Retinal pigment epithelial cell (primary cell): Measurements from ENCODE around the gene DCTPP1.
"Not testable (repeated sequence)": the region's sequence is repeated elsewhere in the genome, so short reads cannot be mapped to it uniquely, and the experiment has no call there.

ENCODE experiments used
- DNase-seq: peaks from one replicate; pipeline ENCODE4 v3.0.0-alpha.2; 2010; ENCODE audit warnings: low read depth
- H3K4me3 ChIP-seq: 2 replicates; pipeline ENCODE4 v1.5.1; 2011; ENCODE audit warnings: mild to moderate bottlenecking, low read length, control low read depth, moderate library complexity
- CTCF ChIP-seq: conservative IDR thresholded peaks from 2 replicates; pipeline ENCODE4 v1.5.1; 2011; ENCODE audit warnings: low read depth, low read length, control low read depth, inconsistent platforms

Gene DCTPP1

GRCh38 chr16:30397776-30398660 lies 31.8 kb downstream of the DCTPP1 start:
- H3K4me3 ChIP-seq: no peak overlapping the region
- DNase-seq: no peak
- TF ChIP-seq CTCF: no peak

GRCh38 chr16:30397056-30397455 lies 32.8 kb downstream of the DCTPP1 start:
- no peak for TF ChIP-seq CTCF
- no peak for DNase-seq
- no peak overlapping the region for H3K4me3 ChIP-seq

GRCh38 chr16:30396627-30397026 lies 33.2 kb downstream of the DCTPP1 start:
- not testable (repeated sequence) for DNase-seq, H3K4me3 ChIP-seq

GRCh38 chr16:30395992-30396585 lies 33.7 kb downstream of the DCTPP1 start:
- peak overlapping the region; percentile 77 for H3K4me3 ChIP-seq
- DNase-seq: no peak
- TF ChIP-seq CTCF: no peak

DNA sequence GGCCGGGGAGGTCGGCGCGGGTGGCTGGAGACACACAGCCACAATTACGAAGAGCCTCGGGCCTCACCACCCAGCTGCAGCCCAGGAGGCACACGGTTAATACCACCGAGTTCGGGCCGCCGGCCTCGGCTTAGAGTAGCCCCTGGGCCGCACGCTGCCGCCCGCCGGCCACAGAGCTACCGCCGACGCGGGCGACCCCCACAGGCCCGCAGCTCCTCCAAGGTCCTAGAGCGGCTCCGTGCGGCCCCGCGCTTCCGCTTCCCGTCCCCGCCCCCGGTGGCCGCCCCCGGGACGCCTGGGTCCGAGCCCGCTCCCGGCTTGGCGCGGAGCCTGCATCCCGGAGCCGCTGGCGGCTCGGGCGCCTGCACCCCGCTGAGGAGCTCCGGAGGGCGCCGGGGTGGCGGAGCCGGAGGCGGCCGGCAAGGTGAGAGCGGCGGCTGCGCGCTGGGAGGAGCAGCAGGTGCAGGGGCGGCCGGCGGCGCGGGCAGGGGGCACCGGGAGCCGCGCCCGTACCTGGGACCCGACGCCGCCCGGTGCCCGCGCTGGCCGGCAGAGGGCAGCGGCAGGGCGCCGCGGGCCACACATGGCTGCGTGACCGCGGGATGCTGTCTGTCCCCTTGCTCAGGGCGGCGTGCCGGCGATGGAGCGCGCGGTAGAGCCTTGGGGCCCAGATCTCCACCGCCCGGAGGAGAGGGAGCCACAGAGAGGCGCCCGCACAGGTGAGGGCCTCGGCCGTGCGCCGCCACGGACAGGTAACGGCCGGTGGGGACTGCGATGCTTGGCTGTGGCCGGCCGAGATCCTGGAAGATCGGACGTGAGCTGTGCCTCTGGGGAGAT lies 34.5 kb downstream of the DCTPP1 start, which contains the start of gene ZNF48:
ZNF48 (plus strand) TSS at position 266 of the 837 bp plus-strand sequence; CDS start at position 641, 375 bp downstream.
- TF ChIP-seq CTCF: no peak
- peak; percentile 69 for DNase-seq
- H3K4me3 ChIP-seq: peak within 1 kb of the TSS; percentile 77

DNA sequence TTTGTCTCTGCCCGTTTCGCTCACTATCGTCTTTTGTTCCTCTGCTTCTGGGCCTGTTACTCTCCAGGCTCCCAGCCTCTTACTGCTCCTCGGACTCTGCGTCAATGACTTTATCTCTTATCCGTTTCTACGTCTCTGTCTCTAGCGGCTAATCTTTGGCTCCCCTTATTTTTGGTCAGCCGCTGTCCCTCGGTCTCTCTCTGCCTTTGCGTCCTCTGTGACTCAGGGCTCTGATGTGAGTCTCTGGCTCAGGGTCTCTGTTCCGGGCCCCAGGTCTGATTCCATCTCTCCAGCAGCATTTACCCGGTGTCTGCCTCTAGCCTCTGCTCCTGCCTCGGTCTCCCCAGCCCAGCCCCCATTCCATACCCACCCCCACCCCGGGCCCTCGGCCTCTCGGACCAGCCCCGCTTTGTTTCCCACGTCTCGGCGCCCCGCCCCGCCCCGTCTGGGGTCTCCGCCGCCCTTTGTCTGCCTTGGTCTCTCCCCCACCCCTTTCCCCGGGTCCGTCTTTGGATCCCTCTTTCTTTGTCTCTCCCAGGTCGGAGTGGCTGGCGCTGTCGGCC lies 35.2 kb downstream of the DCTPP1 start:
- peak overlapping the region; percentile 77 for H3K4me3 ChIP-seq
- DNase-seq: no peak
- no peak for TF ChIP-seq CTCF

DNA sequence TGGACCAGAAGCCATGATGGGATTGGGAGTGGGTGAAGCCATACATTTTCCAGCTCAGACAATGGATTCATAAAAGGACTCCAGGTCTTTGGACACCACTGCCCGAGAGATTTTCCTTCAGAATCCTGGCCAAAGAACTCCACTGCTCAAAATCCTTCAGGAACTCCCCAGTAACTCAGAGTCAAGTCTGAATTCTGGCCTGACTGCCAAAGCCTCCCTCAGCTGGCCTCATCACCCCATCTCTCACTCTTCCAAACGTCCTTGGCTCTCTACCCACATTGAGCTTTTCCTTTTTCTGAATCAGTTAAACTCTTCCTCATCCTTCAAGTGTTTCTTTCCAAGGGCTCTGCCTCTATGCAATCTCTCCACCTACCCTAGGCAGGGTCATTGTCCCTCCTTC lies 46.3 kb downstream of the DCTPP1 start:
- no peak for DNase-seq
- no peak overlapping the region for H3K4me3 ChIP-seq
- TF ChIP-seq CTCF: no peak
